Activated CD8-positive, alpha-beta memory T cell treated with anti-CD3 and anti-CD28 coated beads for 48 hours (primary cell): ENCODE results near the gene TFCP2.

ENCODE experiments used
- DNase-seq, 3 experiments: peaks; one replicate each; pipeline ENCODE4 v3.0.0-alpha.2; 2020; ENCODE audit warnings: low read depth in 2 of 3, low spot score in 2 of 3

Gene TFCP2

DNA sequence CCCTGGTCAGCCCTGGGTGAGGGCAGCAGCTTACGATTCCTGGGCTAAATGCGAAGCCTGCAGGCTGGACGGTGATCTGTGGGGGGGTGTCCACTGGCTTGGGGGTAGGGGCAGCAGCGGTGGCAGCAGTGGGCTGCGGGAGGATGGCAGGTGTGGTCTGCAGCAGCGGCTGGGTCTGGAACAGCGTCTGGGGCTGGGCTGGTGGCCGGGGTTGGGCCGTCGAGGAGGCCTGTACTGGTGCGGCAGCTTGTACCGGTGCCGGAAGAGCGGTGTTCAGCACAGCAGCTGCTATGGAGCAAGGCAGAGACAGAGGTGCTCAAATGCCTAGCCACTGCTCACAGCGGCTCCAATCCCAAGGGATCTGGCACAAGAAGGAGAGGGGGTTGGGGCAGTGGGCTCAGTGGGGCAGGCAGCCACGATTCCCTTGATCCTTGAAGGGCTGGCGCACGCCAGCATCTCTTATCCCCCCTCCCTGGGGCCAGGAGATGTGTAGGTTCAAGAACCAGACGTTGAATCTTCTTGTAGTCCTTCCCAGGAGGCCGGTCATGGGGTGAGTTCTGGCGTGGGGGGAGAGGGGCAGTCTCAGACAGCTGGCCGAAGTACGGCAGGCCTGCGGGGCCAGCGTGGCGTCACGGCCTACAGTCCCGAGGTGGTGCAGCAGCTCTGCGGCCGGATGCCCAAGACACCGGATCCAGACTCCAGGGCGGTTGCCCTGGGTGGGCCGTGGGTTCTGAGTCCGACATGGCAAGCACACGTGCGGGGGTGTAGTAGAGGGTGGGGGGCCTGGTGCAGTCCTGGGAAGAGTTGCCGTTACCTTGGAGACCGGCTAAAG is 25.0 kb upstream of the TFCP2 start:
- no peak for DNase-seq

GRCh38 chr12:51196547-51196946 is 23.6 kb upstream of the TFCP2 start:
- no peak for DNase-seq

- no peak for DNase-seq
Observed at GRCh38 chr12:51195841-51196240, 22.9 kb upstream of the TFCP2 start.

DNA sequence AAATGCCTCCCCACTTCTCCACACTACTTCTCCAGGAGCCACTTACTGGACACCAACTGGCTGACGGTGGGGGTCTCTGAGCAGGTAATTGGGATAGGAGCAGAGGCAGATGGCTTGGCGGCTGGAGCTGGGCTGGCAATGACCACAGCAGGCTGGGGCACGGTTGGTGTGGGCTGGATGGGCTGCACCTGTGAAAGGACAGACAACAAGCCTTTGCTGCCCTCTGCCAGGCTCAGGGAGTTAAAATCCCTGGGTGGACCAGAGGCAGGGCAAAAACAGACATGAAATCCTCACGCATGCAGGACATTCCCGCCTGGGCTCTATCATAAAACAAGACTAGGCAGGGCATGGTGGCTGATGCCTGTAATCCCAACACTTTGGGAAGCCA is 19.3 kb upstream of the TFCP2 start:
- DNase-seq, result no peak

- no peak for DNase-seq
Observed at GRCh38 chr12:51191516-51192283, 18.8 kb upstream of the TFCP2 start.

DNA sequence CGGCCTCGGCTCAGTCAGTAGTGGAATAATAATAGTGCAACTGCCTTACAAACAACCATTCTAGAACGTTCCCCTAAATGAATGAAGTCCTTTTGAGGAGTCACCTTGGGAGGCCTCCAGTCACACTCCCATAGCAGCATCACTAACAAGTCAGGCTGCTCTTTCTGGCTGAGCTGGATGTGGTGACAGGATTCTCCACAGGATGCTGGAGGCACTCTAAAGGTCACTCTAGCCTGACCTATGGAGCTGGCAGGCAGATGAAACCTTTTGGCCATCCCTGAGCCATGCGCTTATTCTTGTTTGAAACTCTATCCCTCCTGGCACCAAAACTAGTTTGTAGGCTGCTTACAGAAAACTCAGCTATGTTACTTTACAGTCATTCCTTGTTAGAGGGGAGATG is 17.9 kb upstream of the TFCP2 start:
- no peak for DNase-seq

GRCh38 chr12:51189790-51190355 is 16.9 kb upstream of the TFCP2 start:
- DNase-seq, result no peak

GRCh38 chr12:51188359-51189051 is 15.6 kb upstream of the TFCP2 start:
- no peak for DNase-seq

DNA sequence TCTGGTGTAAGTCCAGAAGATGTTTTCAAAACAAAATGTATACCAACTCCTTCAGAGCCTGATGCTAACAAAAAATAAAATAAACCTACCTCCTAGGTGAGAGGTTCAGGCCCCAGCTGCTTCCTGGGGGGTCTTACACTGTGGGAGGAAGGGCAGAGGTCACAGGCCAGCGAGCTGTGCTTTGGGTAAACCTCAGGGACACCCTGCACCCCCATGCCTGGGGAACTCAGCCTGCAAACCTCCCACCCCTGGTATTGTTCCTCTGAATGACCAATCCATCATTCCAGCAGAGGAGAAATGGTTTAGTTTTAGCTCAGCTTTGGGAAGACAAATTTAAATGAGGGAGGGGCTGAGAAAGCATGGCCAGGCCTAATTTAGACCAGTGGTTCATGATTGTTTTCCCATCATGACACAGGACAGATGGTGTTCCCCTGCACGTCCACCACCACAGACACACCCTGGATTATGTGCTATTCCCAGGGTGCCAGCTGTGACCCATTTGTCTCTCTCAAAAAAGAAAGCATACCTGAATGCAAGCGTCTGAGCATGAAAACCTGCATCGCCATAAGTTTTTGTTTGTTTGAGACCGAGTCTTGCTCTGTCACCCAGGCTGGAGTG is 14.5 kb upstream of the TFCP2 start:
- DNase-seq, result no peak

DNA sequence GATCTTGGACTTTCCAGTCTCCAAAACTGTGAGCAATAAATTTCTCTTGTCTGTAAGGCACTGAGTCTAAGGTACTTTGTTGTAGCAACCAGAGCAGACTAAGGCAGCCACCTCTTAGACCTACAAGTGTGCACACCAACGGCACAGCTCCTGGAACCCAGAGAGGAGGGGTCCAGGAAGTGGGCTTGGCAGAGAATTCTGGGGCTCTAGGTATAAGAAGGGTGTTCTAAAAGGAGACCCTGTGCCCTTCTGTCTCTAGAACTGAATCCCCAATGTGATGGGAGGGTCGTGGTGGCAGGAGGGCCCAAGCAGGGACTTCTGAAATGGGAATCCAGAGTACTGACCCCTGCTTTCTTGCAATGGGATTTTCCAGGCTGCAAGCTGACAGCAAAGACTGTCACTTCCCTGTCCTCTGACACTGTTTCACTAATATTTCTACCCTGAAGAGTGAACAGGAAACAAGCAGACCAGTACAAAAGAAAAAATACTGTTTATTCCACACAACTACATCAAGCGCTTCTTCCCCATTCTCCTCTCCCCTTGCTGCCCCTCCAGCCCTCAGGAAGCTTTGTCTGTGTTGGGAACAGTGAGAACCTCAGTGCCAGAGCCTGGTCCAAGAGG is 13.6 kb upstream of the TFCP2 start:
- no peak for DNase-seq

DNA sequence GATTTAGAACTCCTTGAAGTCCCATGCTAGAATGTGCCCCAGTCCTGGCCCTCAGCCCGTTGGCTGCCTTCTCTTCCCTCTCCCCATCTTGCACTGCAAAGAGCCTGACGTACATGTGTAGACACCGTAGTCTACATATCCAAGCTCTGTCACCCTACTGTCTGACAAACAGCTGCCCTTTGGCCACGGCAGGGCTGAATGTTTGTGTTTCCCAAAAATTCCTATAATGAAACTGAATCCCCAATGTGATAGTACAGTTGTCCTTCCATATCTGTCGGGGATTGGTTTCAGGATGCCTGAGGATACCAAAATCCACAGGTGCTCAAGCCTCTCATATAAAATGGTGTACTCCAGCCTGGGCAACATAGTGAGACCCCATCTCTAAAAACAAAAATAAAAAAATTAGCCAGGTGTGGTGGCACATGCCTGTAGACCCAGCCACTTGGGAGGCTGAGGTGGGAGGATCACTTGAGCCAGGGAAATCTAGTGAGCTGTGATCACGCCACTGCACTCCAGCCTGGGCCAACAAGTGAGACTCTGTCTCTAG is 12.3 kb upstream of the TFCP2 start:
- DNase-seq, result no peak

DNA sequence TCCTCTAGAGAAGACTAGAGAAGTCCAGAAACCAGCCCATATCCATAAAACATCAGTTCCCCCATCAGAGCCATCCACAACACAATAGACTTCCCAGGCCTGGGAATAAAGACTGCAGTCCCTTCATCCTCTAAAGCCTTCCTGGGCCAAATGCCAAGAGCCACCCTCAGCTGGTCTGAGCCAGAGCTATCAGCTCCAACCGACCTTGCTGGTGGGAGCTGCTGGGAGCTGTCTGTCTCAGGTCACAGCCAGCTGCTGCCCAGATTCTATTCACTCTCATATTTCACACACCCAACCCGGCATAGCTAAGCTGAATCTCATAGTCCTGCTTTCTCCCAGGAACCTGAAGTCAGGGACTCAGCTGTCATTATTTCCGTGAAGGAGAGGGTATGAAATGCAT is 10.9 kb upstream of the TFCP2 start:
- no peak for DNase-seq

DNA sequence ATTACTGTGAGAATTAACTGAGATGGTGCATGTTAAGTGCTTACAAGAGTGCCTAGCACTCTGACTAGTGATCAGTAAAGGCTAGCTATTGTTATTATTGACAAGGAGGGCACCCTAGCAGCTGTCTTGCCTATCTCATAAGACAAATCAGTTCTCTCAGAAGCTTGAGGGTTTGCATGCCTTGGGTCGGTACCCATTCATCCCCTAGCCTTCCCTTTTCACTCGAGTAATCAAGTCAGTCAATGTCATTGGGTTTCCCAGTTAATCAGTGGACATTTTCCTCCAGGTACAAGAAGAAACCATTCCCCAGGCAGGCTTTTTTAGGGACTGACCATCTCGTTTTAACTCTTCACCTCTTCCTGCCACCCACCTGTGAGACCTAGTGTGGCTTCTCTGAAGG is 10.4 kb upstream of the TFCP2 start:
- no peak for DNase-seq

GRCh38 chr12:51181558-51181957 is 8.6 kb upstream of the TFCP2 start:
- DNase-seq, result no peak

GRCh38 chr12:51177897-51178296 is 5.0 kb upstream of the TFCP2 start:
- DNase-seq, result no peak

DNA sequence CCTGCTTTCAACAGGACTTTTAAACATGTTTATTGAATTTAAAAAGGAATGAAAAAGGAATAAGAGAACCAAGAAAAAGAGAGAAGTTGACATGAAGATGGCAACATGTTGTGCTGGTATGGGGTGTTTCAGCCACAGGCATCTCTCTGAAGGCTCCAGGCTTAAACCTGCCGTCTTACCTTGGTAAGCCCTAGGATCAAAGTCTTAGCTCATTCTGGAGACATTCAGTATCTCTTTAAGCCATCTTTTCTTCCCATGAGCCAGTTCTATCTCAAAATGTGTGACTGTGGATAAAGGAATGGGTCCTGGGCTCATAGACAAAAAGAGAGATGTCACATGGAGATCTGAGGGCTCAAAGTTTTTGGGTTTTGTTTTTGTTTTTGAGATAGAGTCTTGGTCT is 1.6 kb upstream of the TFCP2 start:
- DNase-seq, result no peak

DNA sequence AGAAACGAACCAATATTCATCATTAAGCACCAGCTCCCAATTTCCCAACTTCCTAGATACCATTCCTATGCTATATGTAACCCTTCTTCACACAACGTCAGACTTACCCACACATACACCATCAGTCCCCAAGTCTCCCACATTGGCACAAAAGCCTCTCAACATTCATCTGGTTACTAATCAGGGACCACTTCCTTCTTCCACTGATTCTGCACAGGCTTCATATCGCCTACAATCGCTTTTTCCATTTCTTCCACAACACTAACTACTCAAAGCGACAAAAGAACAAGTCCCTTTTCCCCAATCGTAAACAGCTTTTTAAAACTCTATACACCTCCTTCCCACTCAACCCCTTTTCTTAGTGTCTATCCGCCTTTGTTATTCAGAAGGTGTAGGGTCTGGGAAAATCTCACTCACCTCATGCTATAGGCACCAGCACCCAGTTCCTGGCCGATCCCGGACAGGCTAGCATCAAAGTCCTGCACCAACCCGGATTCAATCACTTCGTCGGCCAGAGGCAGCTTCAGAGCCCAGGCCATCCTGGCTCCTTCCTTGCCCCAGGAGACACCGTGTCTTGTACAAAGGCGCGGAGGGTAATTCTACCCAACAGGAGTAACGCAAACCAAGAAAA is 936 bp downstream of the TFCP2 start:
- DNase-seq, result no peak

GRCh38 chr12:51163795-51164194 is 9.1 kb downstream of the TFCP2 start:
- no peak for DNase-seq

- DNase-seq, result no peak
Observed at GRCh38 chr12:51162217-51162616, 10.7 kb downstream of the TFCP2 start.
